ENCODE results near the gene STARD10.

STARD10 gene

GRCh38 chr11:72779495-72780128, 14.2 kb downstream of the STARD10 start:
- no peak for DNase-seq

DNA sequence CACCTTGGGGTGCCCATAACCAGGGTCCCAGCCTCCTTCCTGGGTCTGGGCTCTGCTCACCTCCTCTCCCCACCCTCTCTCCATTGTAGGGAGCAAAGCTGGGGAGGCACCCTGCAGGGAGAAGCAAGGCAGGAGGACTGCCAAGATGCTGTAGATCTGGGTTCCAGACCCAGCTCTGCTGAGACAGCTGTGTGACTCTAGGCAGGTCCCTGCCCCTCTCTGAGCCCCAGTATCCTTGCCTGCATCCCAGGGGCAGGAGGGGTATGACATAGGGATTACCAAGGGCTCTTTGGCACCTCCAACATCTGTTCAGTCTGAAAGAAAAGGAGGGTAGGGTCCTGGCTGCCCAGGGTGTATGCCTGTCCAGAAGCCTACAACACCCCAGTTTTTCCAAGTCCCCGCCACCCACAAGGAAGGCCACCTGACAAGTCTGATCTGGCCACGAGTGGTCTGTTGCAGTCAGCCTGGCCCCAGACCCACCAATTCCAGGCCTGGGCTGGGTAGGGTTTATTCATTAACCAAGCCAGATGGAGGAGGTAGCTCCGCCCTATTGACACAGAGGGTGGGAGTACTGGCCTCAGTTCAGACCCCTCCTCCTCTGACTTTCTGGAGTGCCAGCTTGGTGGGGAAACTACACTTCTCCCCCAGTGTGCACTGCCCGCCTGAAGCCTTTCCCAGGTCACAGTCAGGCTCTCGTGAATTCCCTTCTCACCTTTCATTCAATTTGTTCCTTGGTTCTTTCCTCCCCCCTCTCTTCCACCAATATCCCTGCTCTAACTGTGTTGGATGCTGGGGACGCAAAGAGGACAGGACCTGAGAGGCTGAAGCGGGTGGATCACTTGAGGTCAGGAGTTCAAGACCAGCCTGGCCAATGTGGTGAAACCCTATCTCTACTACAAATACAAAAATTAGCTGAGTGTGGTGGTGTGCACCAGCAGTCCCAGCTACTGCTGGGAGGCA, 15.0 kb downstream of the STARD10 start:
- DNase-seq, result no peak

GRCh38 chr11:72777755-72778278, 16.0 kb downstream of the STARD10 start:
- DNase-seq, result no peak

DNA sequence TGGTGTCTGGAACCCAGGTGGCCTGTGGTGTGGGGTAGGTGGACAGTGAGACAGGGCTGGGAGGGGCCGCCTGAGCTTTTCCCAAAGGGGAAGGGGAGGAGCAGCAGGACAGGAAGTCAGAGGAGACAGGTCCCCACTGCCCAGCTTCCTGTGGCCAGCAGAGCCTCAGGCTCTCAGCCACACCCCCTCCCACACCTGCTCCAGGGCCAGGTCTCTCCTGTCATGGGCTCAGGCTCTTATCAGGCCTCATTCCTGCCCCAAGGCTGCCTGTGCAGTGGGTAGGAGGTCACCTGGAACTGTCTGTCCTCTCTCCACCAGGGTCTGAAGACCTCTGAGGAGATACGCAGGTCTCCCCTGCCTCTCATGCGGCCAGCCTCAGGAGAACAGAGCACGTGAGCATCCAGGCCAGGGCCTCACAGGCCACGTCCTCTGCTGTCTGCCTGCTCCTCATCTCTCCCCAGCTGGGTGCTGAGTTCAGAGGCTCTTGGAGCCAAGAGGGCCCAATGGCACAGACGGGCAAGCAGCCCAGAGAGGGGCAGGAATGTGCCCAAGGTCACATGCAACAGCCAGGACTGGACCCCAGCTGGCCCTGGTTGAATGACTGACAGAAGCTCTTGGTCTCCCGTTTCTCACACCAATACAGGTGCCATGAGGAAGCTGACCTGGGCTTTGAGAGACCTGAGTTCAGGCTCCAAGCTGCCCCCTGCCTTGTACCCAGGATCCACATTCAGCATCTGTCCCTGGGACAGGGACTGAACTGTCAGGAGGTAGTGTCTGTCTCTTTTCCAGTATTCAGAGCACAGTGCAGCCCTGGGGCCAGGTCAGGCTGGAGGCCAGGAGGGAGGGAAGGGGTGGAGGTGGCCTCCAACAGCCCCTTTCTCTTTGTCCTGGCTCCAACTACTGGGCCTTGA, 16.7 kb downstream of the STARD10 start:
- DNase-seq, result no peak

DNA sequence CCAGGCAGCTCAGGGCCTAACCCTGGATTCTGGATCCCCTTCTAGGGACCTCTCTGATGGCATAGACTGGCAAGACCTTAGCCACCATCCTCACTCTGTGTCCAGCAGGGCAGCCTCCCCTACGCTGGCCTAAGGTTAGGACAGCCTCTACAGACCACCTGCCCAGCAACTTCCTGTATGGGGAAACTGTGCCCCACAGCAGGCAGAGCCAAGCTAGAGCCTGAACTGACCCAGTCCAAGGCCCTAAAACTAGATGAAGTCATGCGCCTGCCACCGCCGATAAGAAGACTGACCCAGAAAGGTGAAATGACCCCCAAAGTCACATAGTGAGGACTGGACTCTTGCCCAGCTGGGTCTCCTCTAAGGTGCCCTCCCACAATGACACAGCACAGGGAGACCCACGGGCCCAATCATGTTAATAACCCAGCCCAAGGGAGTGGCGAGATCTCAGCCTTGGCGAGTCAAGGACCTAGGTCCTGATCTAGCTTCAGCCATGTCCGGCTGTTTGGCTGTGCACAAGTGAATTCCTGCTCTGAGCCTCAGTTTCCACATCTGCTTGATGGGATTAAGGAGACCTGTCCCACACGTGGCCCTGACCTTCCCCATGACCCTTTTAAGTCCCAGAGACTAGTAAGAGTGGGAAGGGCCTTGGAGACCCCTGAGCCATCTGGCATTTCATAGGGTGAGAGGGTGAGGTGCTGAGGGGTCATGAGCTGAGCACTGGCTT, 17.6 kb downstream of the STARD10 start:
- DNase-seq, result no peak

DNA sequence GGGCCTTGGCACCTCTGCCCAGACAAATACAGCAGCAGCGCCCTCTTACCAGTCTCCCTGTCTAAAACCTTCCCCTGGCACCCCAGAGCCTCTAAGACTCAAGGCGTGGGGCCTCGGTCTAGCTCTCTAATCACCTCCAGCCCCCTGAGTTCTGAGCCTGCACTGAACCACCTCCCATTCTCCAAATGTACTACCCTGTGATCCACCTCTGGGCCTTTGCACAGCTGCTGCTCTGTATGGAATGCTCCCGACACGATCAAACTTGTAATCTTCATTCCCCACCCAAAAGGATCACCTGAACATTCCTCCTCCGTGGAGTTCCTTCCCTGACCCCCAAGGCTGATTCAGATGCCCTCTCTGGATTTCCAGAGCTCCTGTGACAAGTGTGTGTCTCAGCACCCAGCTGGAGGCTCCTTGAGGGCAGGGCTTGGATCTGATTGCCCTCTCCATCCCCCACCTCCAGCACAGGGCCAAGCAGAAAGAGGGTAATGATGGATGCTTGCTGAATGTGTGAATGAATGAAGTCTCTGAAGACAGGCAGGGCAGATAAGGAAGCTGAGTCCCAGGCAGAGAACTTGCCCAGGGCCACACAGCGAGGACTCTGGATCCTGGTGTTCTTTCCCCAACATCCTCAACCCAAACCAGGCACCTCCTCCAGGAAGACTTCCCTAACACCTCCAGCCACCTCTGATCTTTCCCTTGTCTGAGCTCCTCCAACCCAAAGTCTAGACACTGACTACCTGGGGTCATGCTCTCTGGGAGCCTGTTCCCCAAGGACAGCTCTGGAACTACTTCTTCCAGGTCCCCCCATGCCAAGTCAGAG, 18.3 kb downstream of the STARD10 start:
- no peak for DNase-seq

GRCh38 chr11:72774499-72774898, 19.3 kb downstream of the STARD10 start:
- DNase-seq, result no peak

DNA sequence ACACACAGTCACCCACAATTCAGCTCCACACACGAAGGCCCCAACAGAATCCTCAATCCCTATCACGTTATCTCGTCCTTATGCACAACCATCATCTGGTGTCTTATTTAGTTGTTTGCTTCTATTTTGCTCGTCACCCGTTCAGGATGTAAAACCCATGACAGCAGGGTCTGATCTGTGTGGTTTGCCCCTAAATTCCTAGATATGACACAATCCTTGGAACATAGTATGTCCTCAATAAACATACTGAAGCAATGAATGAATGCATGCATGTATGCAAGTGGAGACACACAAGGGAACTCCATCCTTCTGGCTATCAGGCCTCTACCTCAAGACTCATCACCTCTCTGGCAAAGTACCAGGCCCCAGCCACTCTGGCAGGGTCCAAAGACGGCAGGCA, 20.2 kb downstream of the STARD10 start:
- DNase-seq, result no peak

- no peak for DNase-seq
Measured at GRCh38 chr11:72773291-72773690, 20.6 kb downstream of the STARD10 start.

GRCh38 chr11:72772059-72772458, 21.8 kb downstream of the STARD10 start:
- no peak for DNase-seq

GRCh38 chr11:72771507-72771906, 22.3 kb downstream of the STARD10 start:
- DNase-seq, result no peak

GRCh38 chr11:72770799-72771198, 23.0 kb downstream of the STARD10 start:
- DNase-seq, result no peak

DNA sequence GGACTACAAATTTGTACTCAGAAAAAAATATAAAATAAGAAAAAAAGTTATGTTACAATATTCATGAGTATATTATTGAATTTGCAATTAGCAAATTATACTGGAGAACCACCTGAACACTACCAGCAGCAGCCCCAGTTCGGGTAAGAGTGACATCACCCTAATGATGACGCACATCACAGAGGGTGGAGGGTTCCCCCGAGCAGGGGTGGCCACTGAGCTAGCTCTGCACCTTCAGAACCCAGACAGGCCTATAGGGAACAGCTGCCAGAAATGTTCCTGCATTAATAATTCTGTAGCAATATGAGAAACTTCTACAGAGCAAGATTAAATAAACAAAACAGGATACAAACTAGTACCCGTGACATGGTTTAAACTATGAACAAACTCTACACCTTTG, 24.2 kb downstream of the STARD10 start:
- DNase-seq, result no peak

GRCh38 chr11:72768581-72768980, 25.3 kb downstream of the STARD10 start:
- DNase-seq, result no peak

DNA sequence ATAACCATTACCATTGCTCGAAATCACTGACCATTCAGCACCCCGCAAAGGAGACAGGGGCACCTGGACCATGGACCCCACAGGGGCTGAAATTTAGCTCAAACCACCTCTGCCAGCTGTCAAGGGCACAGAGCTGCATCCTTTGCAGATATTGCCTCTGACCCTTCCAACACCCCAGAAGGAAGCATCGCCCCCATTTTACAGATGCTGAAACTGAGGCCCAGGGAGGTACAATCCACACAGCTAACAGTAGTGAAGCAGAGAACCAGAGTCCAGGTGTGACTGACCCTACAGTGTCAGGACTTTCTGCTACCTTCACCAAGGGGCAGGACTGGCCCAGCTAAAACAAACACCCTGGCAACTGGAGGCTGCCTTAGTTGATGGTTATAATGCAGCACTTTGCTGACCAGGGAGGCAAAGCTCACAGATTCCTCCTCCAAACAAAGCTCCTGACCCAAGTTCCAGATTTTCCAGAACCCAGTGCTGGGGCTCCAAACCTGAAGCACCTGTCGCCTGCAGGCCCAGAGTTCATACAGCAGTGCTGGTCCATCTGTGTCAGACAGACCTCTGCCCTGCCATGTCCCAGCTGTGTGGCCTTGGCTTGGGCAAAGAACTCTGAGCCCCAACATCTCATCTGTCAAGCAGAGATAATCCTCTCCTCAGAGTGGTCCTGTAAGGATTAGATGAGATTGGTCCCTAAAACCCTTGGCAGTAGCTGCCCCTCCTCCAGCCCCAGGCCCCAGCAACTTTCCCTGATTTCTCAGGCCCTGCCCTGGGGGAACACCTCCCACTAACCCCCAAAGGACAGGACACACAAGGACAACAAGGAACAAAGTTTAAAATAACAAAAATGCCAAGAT, 26.4 kb downstream of the STARD10 start:
- DNase-seq, result no peak

DNA sequence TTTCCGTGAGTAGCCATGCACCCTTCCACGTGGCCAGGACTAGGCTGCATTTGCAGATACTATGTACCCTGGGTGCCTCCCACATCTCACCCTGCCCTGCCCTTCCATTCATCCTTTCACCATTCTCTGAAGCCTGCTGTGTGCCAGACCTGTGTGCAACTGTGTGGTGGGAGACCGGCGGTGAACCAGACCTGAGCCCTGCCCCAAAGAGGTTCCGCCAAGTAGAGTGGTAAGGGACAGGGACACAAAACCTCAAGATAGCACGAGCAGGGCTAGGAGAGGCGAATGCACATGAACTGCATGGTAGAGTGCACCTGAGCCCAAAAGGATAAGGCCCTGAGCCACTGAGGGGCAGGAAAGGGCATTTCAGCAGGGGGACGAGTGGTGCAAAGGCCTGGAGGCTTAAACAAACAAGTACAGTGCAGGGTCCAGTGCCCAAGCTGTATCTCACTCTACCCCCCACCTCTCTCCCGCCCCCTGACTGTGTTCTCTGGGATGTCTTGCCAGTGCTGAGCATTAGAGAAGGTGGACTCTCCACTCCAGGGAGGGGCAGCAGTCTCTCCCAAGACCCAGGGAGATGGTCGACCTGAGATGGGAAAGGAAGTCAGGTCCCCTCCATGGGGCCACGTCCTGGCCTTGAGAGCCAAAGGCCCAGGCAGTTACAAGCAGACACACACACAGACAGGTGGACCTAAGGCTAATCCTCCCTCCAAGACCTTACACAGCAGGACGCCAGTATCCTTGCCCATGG, 27.5 kb downstream of the STARD10 start:
- DNase-seq, result no peak

- no peak for DNase-seq
Measured at GRCh38 chr11:72764503-72764902, 29.3 kb downstream of the STARD10 start.

DNA sequence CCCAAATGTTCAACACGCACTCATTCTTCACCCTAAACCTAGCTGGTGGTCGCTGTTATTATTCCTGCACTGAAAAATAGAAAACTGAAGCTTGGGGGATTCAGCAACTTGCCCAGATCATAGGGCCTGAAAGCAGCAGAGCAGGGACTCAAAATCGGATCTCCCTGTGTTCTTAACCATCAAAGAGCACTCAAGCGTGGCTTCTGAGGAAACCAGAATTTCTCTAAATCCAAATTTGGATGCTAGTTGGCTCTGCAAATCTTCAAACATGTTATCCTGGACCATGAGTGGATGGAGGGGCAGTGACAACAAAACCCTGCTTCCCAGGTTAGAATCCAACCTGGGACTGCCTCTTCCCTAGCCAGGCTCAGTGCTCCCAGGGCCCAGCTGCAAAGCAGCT, 30.0 kb downstream of the STARD10 start:
- no peak for DNase-seq

GRCh38 chr11:72762641-72763304, 31.1 kb downstream of the STARD10 start:
- DNase-seq, result no peak
